ENCODE measurements around the gene PMM1. TPM values are rescaled to one million over a fixed set of nuclear protein-coding genes. Genes with fewer than 3 reads are reported as not detected.
"Not testable (repeated sequence)": the region's sequence is repeated elsewhere in the genome, so short reads cannot be mapped to it uniquely, and the experiment has no call there.

PMM1 gene
- total RNA-seq, 1 experiment from 2014 or later: 18.6 TPM

- H4K20me1 ChIP-seq (ENCODE audit: low read length): no peaks in the 10 kb centered on the region
- ChIA-PET POLR2A (ENCODE audit: unreplicated experiment) (no interaction called here), CTCF (no interaction called here)
- peaks cover 26% of the 10 kb centered on the region for H3K4me1 ChIP-seq (ENCODE audit: insufficient read depth, low read length)
- H3F3A ChIP-seq (ENCODE audit: low read length, unreplicated experiment): no peaks in the 10 kb centered on the region
- H3K27ac ChIP-seq (ENCODE audit: low read length): no peak overlapping the region
- no peaks in the 10 kb centered on the region for H3K36me3 ChIP-seq (ENCODE audit: low read depth, low read length)
- no TSS peak for BruUV-seq (replicated peaks)
- H3K4me2 ChIP-seq (ENCODE audit: low read length): no peak overlapping the region
- no peak for TF ChIP-seq EZH2phosphoT487 (IDR thresholded peaks at IDR 0.05; ENCODE audit: borderline replicate concordance, low read length)
- no peak for TF ChIP-seq EZH2 (IDR thresholded peaks at IDR 0.05; ENCODE audit: low read length, unreplicated experiment)
- TF ChIP-seq CTCF (conservative IDR thresholded peaks at IDR 0.05; ENCODE audit: low read depth, low read length): no peak
- no peak overlapping the region for H2AFZ ChIP-seq (ENCODE audit: low read length)
- no peak overlapping the region for H3K9ac ChIP-seq (ENCODE audit: low read length)
- H3K4me3 ChIP-seq (ENCODE audit: low read length): no peak overlapping the region
- H3K27me3 ChIP-seq (ENCODE audit: low read length): no peaks in the 10 kb centered on the region
- no peaks in the 10 kb centered on the region for H3K9me2 ChIP-seq (replicated peaks; ENCODE audit: low read length)
- intact Hi-C loops (cut with micrococcal nuclease): no loop called here
- ATAC-seq: no peak
- DNase-seq: no peak
- H3K9me3 ChIP-seq (ENCODE audit: low read length): no peaks in the 10 kb centered on the region
- no peaks in the 10 kb centered on the region for H3K79me2 ChIP-seq (ENCODE audit: low read length)
Measured at GRCh38 chr22:41561335-41561734, 28.3 kb downstream of the PMM1 start.

- no peaks in the 10 kb centered on the region for H3K27me3 ChIP-seq (ENCODE audit: low read length)
- no peak overlapping the region for H3K9ac ChIP-seq (ENCODE audit: low read length)
- DNase-seq (no peak), ATAC-seq (no peak)
- H3F3A ChIP-seq (ENCODE audit: low read length, unreplicated experiment): no peaks in the 10 kb centered on the region
- no peak overlapping the region for H3K27ac ChIP-seq (ENCODE audit: low read length)
- no peaks in the 10 kb centered on the region for H3K79me2 ChIP-seq (ENCODE audit: low read length)
- POLR2A ChIA-PET (ENCODE audit: unreplicated experiment): no interaction called here
- H3K4me3 ChIP-seq (ENCODE audit: low read length): no peak overlapping the region
- no peak overlapping the region for H2AFZ ChIP-seq (ENCODE audit: low read length)
- CTCF ChIA-PET: no interaction called here
- no TSS peak for BruUV-seq (replicated peaks)
- H3K4me1 ChIP-seq (ENCODE audit: insufficient read depth, low read length): peaks cover 21% of the 10 kb centered on the region
- no peaks in the 10 kb centered on the region for H3K9me3 ChIP-seq (ENCODE audit: low read length)
- TF ChIP-seq EZH2phosphoT487 (IDR thresholded peaks at IDR 0.05; ENCODE audit: borderline replicate concordance, low read length) (no peak), CTCF (conservative IDR thresholded peaks at IDR 0.05; ENCODE audit: low read depth, low read length) (no peak), EZH2 (IDR thresholded peaks at IDR 0.05; ENCODE audit: low read length, unreplicated experiment) (no peak)
- H3K9me2 ChIP-seq (replicated peaks; ENCODE audit: low read length): no peaks in the 10 kb centered on the region
- H3K4me2 ChIP-seq (ENCODE audit: low read length): no peak overlapping the region
- H4K20me1 ChIP-seq (ENCODE audit: low read length): no peaks in the 10 kb centered on the region
- intact Hi-C loops (cut with micrococcal nuclease): no loop called here
- H3K36me3 ChIP-seq (ENCODE audit: low read depth, low read length): no peaks in the 10 kb centered on the region
Measured at GRCh38 chr22:41560095-41560471, 29.6 kb downstream of the PMM1 start.

- ATAC-seq; H3K27ac ChIP-seq (ENCODE audit: low read length); intact Hi-C loops (cut with micrococcal nuclease); H3K79me2 ChIP-seq (ENCODE audit: low read length); H3K4me2 ChIP-seq (ENCODE audit: low read length); CTCF ChIA-PET; H3K9ac ChIP-seq (ENCODE audit: low read length); DNase-seq; H3K9me2 ChIP-seq (replicated peaks; ENCODE audit: low read length); H3F3A ChIP-seq (ENCODE audit: low read length, unreplicated experiment); H3K4me3 ChIP-seq (ENCODE audit: low read length); H3K4me1 ChIP-seq (ENCODE audit: insufficient read depth, low read length); H3K9me3 ChIP-seq (ENCODE audit: low read length); H4K20me1 ChIP-seq (ENCODE audit: low read length); BruUV-seq (replicated peaks); H3K36me3 ChIP-seq (ENCODE audit: low read depth, low read length); H3K27me3 ChIP-seq (ENCODE audit: low read length); POLR2A ChIA-PET (ENCODE audit: unreplicated experiment); H2AFZ ChIP-seq (ENCODE audit: low read length): not testable (repeated sequence)
Measured at GRCh38 chr22:41558241-41558630, 31.4 kb downstream of the PMM1 start.

Measured in PC-3 (cell line).